Retinal pigment epithelial cell (primary cell): Measurements from ENCODE around the gene SNX25.
A peak's percentile ranks its signal among the peaks of the same experiment; 100 is the strongest.

ENCODE experiments used
- DNase-seq: peaks from one replicate; pipeline ENCODE4 v3.0.0-alpha.2; 2010; ENCODE audit warnings: low read depth
- H3K4me3 ChIP-seq: 2 replicates; pipeline ENCODE4 v1.5.1; 2011; ENCODE audit warnings: mild to moderate bottlenecking, low read length, control low read depth, moderate library complexity
- CTCF ChIP-seq: conservative IDR thresholded peaks from 2 replicates; pipeline ENCODE4 v1.5.1; 2011; ENCODE audit warnings: low read depth, low read length, control low read depth, inconsistent platforms

The SNX25 gene

GRCh38 chr4:185278716-185279115, 69.3 kb downstream of the SNX25 start:
- no peak for TF ChIP-seq CTCF
- no peak for DNase-seq
- H3K4me3 ChIP-seq: no peak overlapping the region

GRCh38 chr4:185280608-185281007, 71.2 kb downstream of the SNX25 start:
- no peak for TF ChIP-seq CTCF
- no peak for DNase-seq
- H3K4me3 ChIP-seq: no peak overlapping the region

GRCh38 chr4:185282968-185283367, 73.6 kb downstream of the SNX25 start:
- H3K4me3 ChIP-seq: no peak overlapping the region
- TF ChIP-seq CTCF: peak; percentile 40
- DNase-seq: peak; percentile 38

- peak; percentile 35 for DNase-seq
- H3K4me3 ChIP-seq: no peak overlapping the region
- TF ChIP-seq CTCF: no peak
Observed at GRCh38 chr4:185283723-185284122, 74.3 kb downstream of the SNX25 start.

GRCh38 chr4:185285632-185286393, 76.4 kb downstream of the SNX25 start:
- no peak overlapping the region for H3K4me3 ChIP-seq
- no peak for TF ChIP-seq CTCF
- DNase-seq: no peak

GRCh38 chr4:185286571-185286970, 77.2 kb downstream of the SNX25 start:
- DNase-seq: no peak
- H3K4me3 ChIP-seq: no peak overlapping the region
- TF ChIP-seq CTCF: no peak

GRCh38 chr4:185287031-185287430, 77.6 kb downstream of the SNX25 start:
- TF ChIP-seq CTCF: no peak
- DNase-seq: no peak
- no peak overlapping the region for H3K4me3 ChIP-seq
